ENCODE data around the gene INA.

- TF ChIP-seq EZH2phosphoT487 (IDR thresholded peaks at IDR 0.05; ENCODE audit: low read depth) (no peak), CTCF (IDR thresholded peaks at IDR 0.05; ENCODE audit: low read depth, low read length) (no peak)
These were observed 44.7 kb upstream of the INA start for GRCh38 chr10:103232131-103232673.
